GM12878 (cell line): ENCODE results near the gene CDHR5. TPM values are rescaled to one million over a fixed set of nuclear protein-coding genes. Genes with fewer than 3 reads are reported as not detected.

Source experiments
- ATAC-seq: fragments of 200-7000 bp; cut with Tn5 transposase; 3 replicates; pipeline ENCODE4 v1.9.1; 2020; ENCODE audit warnings: mild to moderate bottlenecking, moderate library complexity
- BruUV-seq: library from RNA; stranded (reverse); fragments of 400-500 nt; replicated peaks from 2 replicates; lab custom pipeline; 2021; lab: Mats Ljungman, UMichigan
- CTCF ChIA-PET: fragments of 300-600 bp; sonication (Branson Sonifier 250); formaldehyde crosslinking; extraction: SDS; loops from one replicate; lab custom pipeline; 2021; ENCODE audit warnings: inconsistent platforms; lab: Yijun Ruan, JAX
- POLR2A ChIA-PET: fragments of 350-600 bp; formaldehyde crosslinking; extraction: SDS; loops from one replicate; lab custom pipeline; 2021; ENCODE audit warnings: inconsistent platforms; lab: Charles Lee
- RAD21 ChIA-PET: fragments of 300-600 bp; sonication (Branson Sonifier 250); formaldehyde crosslinking; loops from one replicate; lab custom pipeline; 2023; ENCODE audit warnings: antibody characterized with exemption; ENCODE audit not compliant: unreplicated experiment; lab: Charles Lee
- SMC1A ChIA-PET: fragments of 300-600 bp; sonication (Branson Sonifier 250); formaldehyde crosslinking; loops from one replicate; lab custom pipeline; 2023; ENCODE audit not compliant: unreplicated experiment, uncharacterized antibody; lab: Charles Lee
- DNase-seq: peaks from one replicate; pipeline ENCODE4 v3.0.0-alpha.2; 2011; ENCODE audit warnings: low read depth, low spot score
- FAIRE-seq: peaks from 3 replicates; lab custom pipeline; 2011; peaks lifted over from hg19 to GRCh38; lab: Jason Lieb, UNC
- H2AFZ ChIP-seq: 2 replicates; pipeline ENCODE4 v1.6.0; 2011; ENCODE audit warnings: low read depth, low read length, control low read depth; ENCODE audit not compliant: control insufficient read depth
- H3K27ac ChIP-seq: 2 replicates; pipeline ENCODE4 v1.5.1; 2011; ENCODE audit warnings: control low read depth; ENCODE audit not compliant: control insufficient read depth, insufficient read depth
- H3K27me3 ChIP-seq, 2 experiments: replicated peaks in 1 of 2; 2 replicates each; pipeline versions ENCODE4 v1.6.0 to v1.6.1; 2011; ENCODE audit warnings: low read length in 1 of 2; ENCODE audit not compliant: control insufficient read depth in 2 of 2, insufficient read depth in 2 of 2
- H3K36me3 ChIP-seq, 2 experiments: 2 replicates each; pipeline ENCODE4 v1.5.1; 2011; ENCODE audit warnings: low read length in 1 of 2; ENCODE audit not compliant: control insufficient read depth in 2 of 2, insufficient read depth in 2 of 2
- H3K4me1 ChIP-seq: 2 replicates; pipeline ENCODE4 v1.6.1; 2011; ENCODE audit warnings: mild to moderate bottlenecking, low read length, moderate library complexity, mixed read lengths; ENCODE audit not compliant: control insufficient read depth, insufficient read depth
- H3K4me2 ChIP-seq: 2 replicates; pipeline ENCODE4 v1.6.0; 2011; ENCODE audit warnings: control low read depth; ENCODE audit not compliant: control insufficient read depth, insufficient read depth
- H3K4me3 ChIP-seq: fragments of 200-600 bp; sonication (generic); 2 replicates; pipeline ENCODE4 v1.5.1; 2016
- H3K79me2 ChIP-seq: 2 replicates; pipeline ENCODE4 v1.6.0; 2011; ENCODE audit warnings: low read length; ENCODE audit not compliant: control insufficient read depth, insufficient read depth
- H3K9ac ChIP-seq: 2 replicates; pipeline ENCODE4 v1.8.0; 2011; ENCODE audit warnings: low read length, control low read depth, mixed read lengths; ENCODE audit not compliant: control insufficient read depth, insufficient read depth
- H3K9me3 ChIP-seq: replicated peaks from 3 replicates; pipeline ENCODE4 v1.5.1; 2011; ENCODE audit warnings: mild to moderate bottlenecking, low read length; ENCODE audit not compliant: control insufficient read depth, insufficient read depth
- H4K20me1 ChIP-seq: 2 replicates; pipeline ENCODE4 v1.6.0; 2011; ENCODE audit not compliant: control insufficient read depth, insufficient read depth
- BCL3 ChIP-seq: IDR thresholded peaks from 2 replicates; pipeline ENCODE4 v1.6.1; 2011; ENCODE audit warnings: borderline replicate concordance, low read depth, mild to moderate bottlenecking, moderate library complexity, low read length; ENCODE audit not compliant: insufficient read depth, poor library complexity, severe bottlenecking
- CREB1 ChIP-seq: IDR thresholded peaks from 2 replicates; pipeline ENCODE4 v1.6.1; 2012; ENCODE audit warnings: low read depth, mild to moderate bottlenecking, inconsistent platforms
- E2F8 ChIP-seq: fragments of 450-650 bp; IDR thresholded peaks from 2 replicates; pipeline ENCODE4 v1.6.1; 2018; ENCODE audit warnings: mild to moderate bottlenecking, low read depth, moderate library complexity; ENCODE audit not compliant: partially characterized antibody
- EED ChIP-seq: sonication (generic); IDR thresholded peaks from 2 replicates; pipeline ENCODE4 v1.6.1; 2016; ENCODE audit warnings: antibody characterized with exemption, low read depth
- EZH2 ChIP-seq: IDR thresholded peaks from 2 replicates; pipeline ENCODE4 v1.6.1; 2012; ENCODE audit warnings: low read depth, mild to moderate bottlenecking, control low read depth, inconsistent platforms, low read length, borderline replicate concordance; ENCODE audit not compliant: control insufficient read depth
- MAX ChIP-seq: IDR thresholded peaks from 2 replicates; pipeline ENCODE4 v1.6.1; 2012; ENCODE audit warnings: low read depth, low read length, improper control_type of control experiment
- NBN ChIP-seq: fragments of 450-650 bp; IDR thresholded peaks from 2 replicates; pipeline ENCODE4 v1.6.1; 2016
- NFXL1 ChIP-seq: fragments of 450-650 bp; IDR thresholded peaks from 2 replicates; pipeline ENCODE4 v1.6.1; 2017; ENCODE audit warnings: antibody characterized with exemption, mild to moderate bottlenecking, borderline replicate concordance
- PBX3 ChIP-seq: IDR thresholded peaks from 2 replicates; pipeline ENCODE4 v1.6.1; 2011; ENCODE audit warnings: mild to moderate bottlenecking, low read depth, low read length, moderate library complexity; ENCODE audit not compliant: insufficient replicate concordance
- POLR2A ChIP-seq: IDR thresholded peaks from 2 replicates; pipeline ENCODE4 v1.6.1; 2011; ENCODE audit warnings: low read depth, mild to moderate bottlenecking, low read length
- RUNX3 ChIP-seq: IDR thresholded peaks from 2 replicates; pipeline ENCODE4 v1.6.1; 2012; ENCODE audit warnings: low read length, inconsistent platforms
- YBX1 ChIP-seq: fragments of 450-650 bp; IDR thresholded peaks from 2 replicates; pipeline ENCODE4 v1.6.1; 2016; ENCODE audit warnings: antibody characterized with exemption
- ZNF24 ChIP-seq: fragments of 450-650 bp; IDR thresholded peaks from 2 replicates; pipeline ENCODE4 v1.6.1; 2017; ENCODE audit warnings: antibody characterized with exemption, mild to moderate bottlenecking
- WGBS: methylation state at CpG from one replicate; pipeline ENCODE4 v1.1.6; 2016; ENCODE audit warnings: low lambda C conversion rate; ENCODE audit not compliant: insufficient replicate concordance, insufficient coverage; ENCODE audit errors: missing lambda C conversion rate; 5-methylcytosine and 5-hydroxymethylcytosine counted together
- in situ Hi-C: fragments of 300-500 bp; cut with MboI; formaldehyde crosslinking; loops from 9 replicates; pipeline ENCODE4 v1.14.3; 2018; ENCODE audit warnings: mixed read lengths
- intact Hi-C: fragments of 100-400 bp; cut with micrococcal nuclease; formaldehyde crosslinking; loops from one replicate; pipeline ENCODE4 v1.14.2; 2022; ENCODE audit not compliant: unreplicated experiment
- polyA plus RNA-seq, 11 experiments: library from polyadenylated mRNA; depleted of rRNA in 4 of 11; unstranded in 6 of 11; stranded (reverse) in 5 of 11; fragments of >200 nt; fragmentation: Nextera tagmentation in 4 of 11; fragmentation: Illumina TruSeq in 1 of 11; extraction: Ambion mirVana in 4 of 11; extraction: Trizol in 1 of 11; gene quantifications; 1 replicate in 1 of 11; 2 replicates in 10 of 11; pipeline versions ENCODE4 v1.2.1 to v1.2.3, GENCODE V29; 2011 to 2016; ENCODE audit warnings: inconsistent platforms in 2 of 11, missing spikeins in 2 of 11, low read depth in 1 of 11
- total RNA-seq, 4 experiments: library from RNA; depleted of rRNA in 3 of 4; stranded (reverse); fragments of >200 nt in 3 of 4; fragmentation: Illumina TruSeq in 1 of 4; extraction: Trizol in 1 of 4; gene quantifications; 2 replicates each; pipeline versions ENCODE4 v1.2.1 to v1.2.3, GENCODE V29; 2013 to 2021

CDHR5 gene
- total and polyA plus RNA-seq, 10 of the 15 experiments (the other 5 are each of a cell fraction or from before 2014, with no cell fraction given): 0.06 TPM; not detected in 9

GRCh38 chr11:646214-646613 lies 21.5 kb upstream of the CDHR5 start (continued):
- TF ChIP-seq BCL3 (no peak), MAX (no peak), NFXL1 (no peak)

GRCh38 chr11:645536-645935 lies 20.8 kb upstream of the CDHR5 start:
- peaks cover 2 to 3% of the 10 kb centered on the region in 2 experiments; a peak in 3 of 4 replicates for H3K36me3 ChIP-seq
- CTCF ChIA-PET: no interaction called here
- SMC1A ChIA-PET: no interaction called here
- DNase-seq (no peak), FAIRE-seq (peak; percentile 57), ATAC-seq (peak; percentile 73)
- H3K27me3 ChIP-seq: no peaks in the 10 kb centered on the region
- no peaks in the 10 kb centered on the region for H3K79me2 ChIP-seq
- peak overlapping the region; percentile 11 for H3K4me2 ChIP-seq
- WGBS: 72% methylated on average over 16 of the region's 16 CpGs
- no peak overlapping the region for H2AFZ ChIP-seq
- H3K9me3 ChIP-seq: no peaks in the 10 kb centered on the region
- H4K20me1 ChIP-seq: no peaks in the 10 kb centered on the region
- RAD21 ChIA-PET: no interaction called here
- TF ChIP-seq POLR2A: peak; percentile 46; the same call in 1 of the 2 replicates
- no peak for TF ChIP-seq NBN
- no peak for TF ChIP-seq YBX1
- TF ChIP-seq CREB1: 0 out of 2 replicates have a peak, but pooled peaks have one; percentile 44
- no peak for TF ChIP-seq E2F8
- no peak for TF ChIP-seq PBX3
- TF ChIP-seq EZH2: no peak
- TF ChIP-seq EED: 0 out of 2 replicates have a peak, but pooled peaks have one; percentile 34
- TF ChIP-seq RUNX3: peak; percentile 46; the same call in 1 of the 2 replicates
- no peak for TF ChIP-seq ZNF24
- peaks cover 13% of the 10 kb centered on the region for H3K4me1 ChIP-seq
- no TSS peak for BruUV-seq
- in situ Hi-C loops: no loop called here
- intact Hi-C loops: no loop called here
- H3K4me3 ChIP-seq: no peak overlapping the region
- POLR2A ChIA-PET: interaction anchor here (0.7 to 0.8 kb wide), 2 partner anchors 99 to 130 kb away, joined by 3 read pairs; no protein-coding TSS in a partner anchor
- no peak overlapping the region for H3K9ac ChIP-seq
- peak overlapping the region; percentile 42 for H3K27ac ChIP-seq
